GM12878 (cell line): ENCODE data around the gene PRSS57. TPM values are rescaled to one million over a fixed set of nuclear protein-coding genes. Genes with fewer than 3 reads are reported as not detected.

ENCODE experiments used
- ATAC-seq: fragments of 200-7000 bp; cut with Tn5 transposase; 3 replicates; pipeline ENCODE4 v1.9.1; 2020; ENCODE audit warnings: mild to moderate bottlenecking, moderate library complexity
- BruUV-seq: library from RNA; stranded (reverse); fragments of 400-500 nt; replicated peaks from 2 replicates; lab custom pipeline; 2021; lab: Mats Ljungman, UMichigan
- CTCF ChIA-PET: fragments of 300-600 bp; sonication (Branson Sonifier 250); formaldehyde crosslinking; extraction: SDS; loops from one replicate; lab custom pipeline; 2021; ENCODE audit warnings: inconsistent platforms; lab: Yijun Ruan, JAX
- POLR2A ChIA-PET: fragments of 350-600 bp; formaldehyde crosslinking; extraction: SDS; loops from one replicate; lab custom pipeline; 2021; ENCODE audit warnings: inconsistent platforms; lab: Charles Lee
- RAD21 ChIA-PET: fragments of 300-600 bp; sonication (Branson Sonifier 250); formaldehyde crosslinking; loops from one replicate; lab custom pipeline; 2023; ENCODE audit warnings: antibody characterized with exemption; ENCODE audit not compliant: unreplicated experiment; lab: Charles Lee
- SMC1A ChIA-PET: fragments of 300-600 bp; sonication (Branson Sonifier 250); formaldehyde crosslinking; loops from one replicate; lab custom pipeline; 2023; ENCODE audit not compliant: unreplicated experiment, uncharacterized antibody; lab: Charles Lee
- DNase-seq: peaks from one replicate; pipeline ENCODE4 v3.0.0-alpha.2; 2011; ENCODE audit warnings: low read depth, low spot score
- FAIRE-seq: peaks from 3 replicates; lab custom pipeline; 2011; peaks lifted over from hg19 to GRCh38; lab: Jason Lieb, UNC
- H2AFZ ChIP-seq: 2 replicates; pipeline ENCODE4 v1.6.0; 2011; ENCODE audit warnings: low read depth, low read length, control low read depth; ENCODE audit not compliant: control insufficient read depth
- H3K27ac ChIP-seq: 2 replicates; pipeline ENCODE4 v1.5.1; 2011; ENCODE audit warnings: control low read depth; ENCODE audit not compliant: control insufficient read depth, insufficient read depth
- H3K27me3 ChIP-seq, 2 experiments: replicated peaks in 1 of 2; 2 replicates each; pipeline versions ENCODE4 v1.6.0 to v1.6.1; 2011; ENCODE audit warnings: low read length in 1 of 2; ENCODE audit not compliant: control insufficient read depth in 2 of 2, insufficient read depth in 2 of 2
- H3K36me3 ChIP-seq, 2 experiments: 2 replicates each; pipeline ENCODE4 v1.5.1; 2011; ENCODE audit warnings: low read length in 1 of 2; ENCODE audit not compliant: control insufficient read depth in 2 of 2, insufficient read depth in 2 of 2
- H3K4me1 ChIP-seq: 2 replicates; pipeline ENCODE4 v1.6.1; 2011; ENCODE audit warnings: mild to moderate bottlenecking, low read length, moderate library complexity, mixed read lengths; ENCODE audit not compliant: control insufficient read depth, insufficient read depth
- H3K4me2 ChIP-seq: 2 replicates; pipeline ENCODE4 v1.6.0; 2011; ENCODE audit warnings: control low read depth; ENCODE audit not compliant: control insufficient read depth, insufficient read depth
- H3K4me3 ChIP-seq: fragments of 200-600 bp; sonication (generic); 2 replicates; pipeline ENCODE4 v1.5.1; 2016
- H3K79me2 ChIP-seq: 2 replicates; pipeline ENCODE4 v1.6.0; 2011; ENCODE audit warnings: low read length; ENCODE audit not compliant: control insufficient read depth, insufficient read depth
- H3K9ac ChIP-seq: 2 replicates; pipeline ENCODE4 v1.8.0; 2011; ENCODE audit warnings: low read length, control low read depth, mixed read lengths; ENCODE audit not compliant: control insufficient read depth, insufficient read depth
- H3K9me3 ChIP-seq: replicated peaks from 3 replicates; pipeline ENCODE4 v1.5.1; 2011; ENCODE audit warnings: mild to moderate bottlenecking, low read length; ENCODE audit not compliant: control insufficient read depth, insufficient read depth
- H4K20me1 ChIP-seq: 2 replicates; pipeline ENCODE4 v1.6.0; 2011; ENCODE audit not compliant: control insufficient read depth, insufficient read depth
- IRF5 ChIP-seq: fragments of 450-650 bp; IDR thresholded peaks from 2 replicates; pipeline ENCODE4 v1.6.1; 2017; ENCODE audit warnings: borderline replicate concordance
- NR2C2 ChIP-seq: IDR thresholded peaks from 2 replicates; pipeline ENCODE4 v1.6.1; 2011; ENCODE audit warnings: borderline replicate concordance, low read depth; ENCODE audit not compliant: control insufficient read depth, insufficient read length
- NRF1 ChIP-seq: conservative IDR thresholded peaks from 2 replicates; pipeline ENCODE4 v1.6.1; 2011; ENCODE audit warnings: mild to moderate bottlenecking, low read depth, low read length, improper control_type of control experiment
- TAF1 ChIP-seq: IDR thresholded peaks from 2 replicates; pipeline ENCODE4 v1.6.1; 2011; ENCODE audit warnings: mild to moderate bottlenecking, low read depth, low read length, borderline replicate concordance
- TCF3 ChIP-seq: IDR thresholded peaks from 2 replicates; pipeline ENCODE4 v1.6.1; 2012; ENCODE audit warnings: low read depth, mild to moderate bottlenecking, low read length, borderline replicate concordance; ENCODE audit not compliant: insufficient read depth
- ZBTB4 ChIP-seq: fragments of 450-650 bp; formaldehyde crosslinking; IDR thresholded peaks from 2 replicates; pipeline ENCODE4 v1.4.0; 2022; ENCODE audit warnings: mild to moderate bottlenecking, moderate library complexity
- WGBS: methylation state at CpG from one replicate; pipeline ENCODE4 v1.1.6; 2016; ENCODE audit warnings: low lambda C conversion rate; ENCODE audit not compliant: insufficient replicate concordance, insufficient coverage; ENCODE audit errors: missing lambda C conversion rate; 5-methylcytosine and 5-hydroxymethylcytosine counted together
- in situ Hi-C: fragments of 300-500 bp; cut with MboI; formaldehyde crosslinking; loops from 9 replicates; pipeline ENCODE4 v1.14.3; 2018; ENCODE audit warnings: mixed read lengths
- intact Hi-C: fragments of 100-400 bp; cut with micrococcal nuclease; formaldehyde crosslinking; loops from one replicate; pipeline ENCODE4 v1.14.2; 2022; ENCODE audit not compliant: unreplicated experiment
- polyA plus RNA-seq, 11 experiments: library from polyadenylated mRNA; depleted of rRNA in 4 of 11; unstranded in 6 of 11; stranded (reverse) in 5 of 11; fragments of >200 nt; fragmentation: Nextera tagmentation in 4 of 11; fragmentation: Illumina TruSeq in 1 of 11; extraction: Ambion mirVana in 4 of 11; extraction: Trizol in 1 of 11; gene quantifications; 1 replicate in 1 of 11; 2 replicates in 10 of 11; pipeline versions ENCODE4 v1.2.1 to v1.2.3, GENCODE V29; 2011 to 2016; ENCODE audit warnings: inconsistent platforms in 2 of 11, missing spikeins in 2 of 11, low read depth in 1 of 11
- total RNA-seq, 4 experiments: library from RNA; depleted of rRNA in 3 of 4; stranded (reverse); fragments of >200 nt in 3 of 4; fragmentation: Illumina TruSeq in 1 of 4; extraction: Trizol in 1 of 4; gene quantifications; 2 replicates each; pipeline versions ENCODE4 v1.2.1 to v1.2.3, GENCODE V29; 2013 to 2021
- TF ChIP-seq, protein P1 (sequence below): fragments of 450-650 bp; conservative IDR thresholded peaks from 2 replicates; pipeline ENCODE4 v1.6.1; 2017; ENCODE audit warnings: mild to moderate bottlenecking, moderate library complexity
- TF ChIP-seq, protein P2 (sequence below): IDR thresholded peaks from 2 replicates; pipeline ENCODE4 v1.6.1; 2012; ENCODE audit warnings: improper control_type of control experiment, low read depth, low read length; ENCODE audit not compliant: insufficient replicate concordance

PRSS57 gene
- total and polyA plus RNA-seq, 10 of the 15 experiments (the other 5 are each of a cell fraction or from before 2014, with no cell fraction given): not detected

- Histone ChIP-seq H3K79me2 (no peaks in the 10 kb centered on the region), H3K4me1 (no peaks in the 10 kb centered on the region), H3K4me2 (no peak overlapping the region), H3K9ac (no peak overlapping the region), H2AFZ (no peak overlapping the region), H4K20me1 (no peaks in the 10 kb centered on the region), H3K4me3 (no peak overlapping the region), H3K27ac (no peak overlapping the region), H3K36me3 (no peaks in the 10 kb centered on the region), H3K9me3 (peaks cover 5% of the 10 kb centered on the region; the same call in 1 of the 3 replicates), H3K27me3 (peaks cover 0 to 2% of the 10 kb centered on the region in 2 experiments; a peak in 2 of 4 replicates)
- ATAC-seq: no peak
- no peak for FAIRE-seq
- in situ Hi-C loops (no loop called here), intact Hi-C loops (no loop called here)
- RAD21 ChIA-PET: no interaction called here
- WGBS: 19% methylated on average over 8 of the region's 8 CpGs
- no TSS peak for BruUV-seq
- DNase-seq: no peak
- CTCF ChIA-PET: no interaction called here
- SMC1A ChIA-PET: no interaction called here
- POLR2A ChIA-PET: no interaction called here
- TF ChIP-seq ZBTB4 (CRISPR knock-in tag): no peak
- no peak for TF ChIP-seq TAF1
- TF ChIP-seq IRF5: no peak
- TF ChIP-seq NRF1: no peak
- TF ChIP-seq NR2C2: no peak
- TF ChIP-seq, protein P1, sequence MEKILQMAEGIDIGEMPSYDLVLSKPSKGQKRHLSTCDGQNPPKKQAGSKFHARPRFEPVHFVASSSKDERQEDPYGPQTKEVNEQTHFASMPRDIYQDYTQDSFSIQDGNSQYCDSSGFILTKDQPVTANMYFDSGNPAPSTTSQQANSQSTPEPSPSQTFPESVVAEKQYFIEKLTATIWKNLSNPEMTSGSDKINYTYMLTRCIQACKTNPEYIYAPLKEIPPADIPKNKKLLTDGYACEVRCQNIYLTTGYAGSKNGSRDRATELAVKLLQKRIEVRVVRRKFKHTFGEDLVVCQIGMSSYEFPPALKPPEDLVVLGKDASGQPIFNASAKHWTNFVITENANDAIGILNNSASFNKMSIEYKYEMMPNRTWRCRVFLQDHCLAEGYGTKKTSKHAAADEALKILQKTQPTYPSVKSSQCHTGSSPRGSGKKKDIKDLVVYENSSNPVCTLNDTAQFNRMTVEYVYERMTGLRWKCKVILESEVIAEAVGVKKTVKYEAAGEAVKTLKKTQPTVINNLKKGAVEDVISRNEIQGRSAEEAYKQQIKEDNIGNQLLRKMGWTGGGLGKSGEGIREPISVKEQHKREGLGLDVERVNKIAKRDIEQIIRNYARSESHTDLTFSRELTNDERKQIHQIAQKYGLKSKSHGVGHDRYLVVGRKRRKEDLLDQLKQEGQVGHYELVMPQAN: no peak
- TF ChIP-seq, protein P2, sequence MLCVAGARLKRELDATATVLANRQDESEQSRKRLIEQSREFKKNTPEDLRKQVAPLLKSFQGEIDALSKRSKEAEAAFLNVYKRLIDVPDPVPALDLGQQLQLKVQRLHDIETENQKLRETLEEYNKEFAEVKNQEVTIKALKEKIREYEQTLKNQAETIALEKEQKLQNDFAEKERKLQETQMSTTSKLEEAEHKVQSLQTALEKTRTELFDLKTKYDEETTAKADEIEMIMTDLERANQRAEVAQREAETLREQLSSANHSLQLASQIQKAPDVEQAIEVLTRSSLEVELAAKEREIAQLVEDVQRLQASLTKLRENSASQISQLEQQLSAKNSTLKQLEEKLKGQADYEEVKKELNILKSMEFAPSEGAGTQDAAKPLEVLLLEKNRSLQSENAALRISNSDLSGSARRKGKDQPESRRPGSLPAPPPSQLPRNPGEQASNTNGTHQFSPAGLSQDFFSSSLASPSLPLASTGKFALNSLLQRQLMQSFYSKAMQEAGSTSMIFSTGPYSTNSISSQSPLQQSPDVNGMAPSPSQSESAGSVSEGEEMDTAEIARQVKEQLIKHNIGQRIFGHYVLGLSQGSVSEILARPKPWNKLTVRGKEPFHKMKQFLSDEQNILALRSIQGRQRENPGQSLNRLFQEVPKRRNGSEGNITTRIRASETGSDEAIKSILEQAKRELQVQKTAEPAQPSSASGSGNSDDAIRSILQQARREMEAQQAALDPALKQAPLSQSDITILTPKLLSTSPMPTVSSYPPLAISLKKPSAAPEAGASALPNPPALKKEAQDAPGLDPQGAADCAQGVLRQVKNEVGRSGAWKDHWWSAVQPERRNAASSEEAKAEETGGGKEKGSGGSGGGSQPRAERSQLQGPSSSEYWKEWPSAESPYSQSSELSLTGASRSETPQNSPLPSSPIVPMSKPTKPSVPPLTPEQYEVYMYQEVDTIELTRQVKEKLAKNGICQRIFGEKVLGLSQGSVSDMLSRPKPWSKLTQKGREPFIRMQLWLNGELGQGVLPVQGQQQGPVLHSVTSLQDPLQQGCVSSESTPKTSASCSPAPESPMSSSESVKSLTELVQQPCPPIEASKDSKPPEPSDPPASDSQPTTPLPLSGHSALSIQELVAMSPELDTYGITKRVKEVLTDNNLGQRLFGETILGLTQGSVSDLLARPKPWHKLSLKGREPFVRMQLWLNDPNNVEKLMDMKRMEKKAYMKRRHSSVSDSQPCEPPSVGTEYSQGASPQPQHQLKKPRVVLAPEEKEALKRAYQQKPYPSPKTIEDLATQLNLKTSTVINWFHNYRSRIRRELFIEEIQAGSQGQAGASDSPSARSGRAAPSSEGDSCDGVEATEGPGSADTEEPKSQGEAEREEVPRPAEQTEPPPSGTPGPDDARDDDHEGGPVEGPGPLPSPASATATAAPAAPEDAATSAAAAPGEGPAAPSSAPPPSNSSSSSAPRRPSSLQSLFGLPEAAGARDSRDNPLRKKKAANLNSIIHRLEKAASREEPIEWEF: no peak
- TF ChIP-seq TCF3: no peak
Observed at GRCh38 chr19:711254-711653, 16.0 kb upstream of the PRSS57 start.
